ENCODE data around the gene CAMSAP3.

Gene CAMSAP3

GRCh38 chr19:7612282-7613274 lies 16.9 kb downstream of the CAMSAP3 start:
- no peaks in the 10 kb centered on the region for H3K27me3 Mint-ChIP-seq (ENCODE audit: low read depth)
- no peaks in the 10 kb centered on the region for H3K36me3 Mint-ChIP-seq (ENCODE audit: low read depth)
- no peak overlapping the region for H3K4me3 Mint-ChIP-seq
- H3K9me3 Mint-ChIP-seq: no peaks in the 10 kb centered on the region
- H3K4me1 Mint-ChIP-seq (ENCODE audit: low read depth): no peaks in the 10 kb centered on the region
- H3K27ac Mint-ChIP-seq: no peak overlapping the region

- Mint-ChIP-seq H3K27me3 (ENCODE audit: low read depth) (no peaks in the 10 kb centered on the region), H3K27ac (no peak overlapping the region), H3K9me3 (no peaks in the 10 kb centered on the region), H3K4me3 (no peak overlapping the region), H3K36me3 (ENCODE audit: low read depth) (no peaks in the 10 kb centered on the region), H3K4me1 (ENCODE audit: low read depth) (no peaks in the 10 kb centered on the region)
Observed at GRCh38 chr19:7614859-7615741, 19.4 kb downstream of the CAMSAP3 start.

GRCh38 chr19:7617172-7617571 lies 21.5 kb downstream of the CAMSAP3 start:
- H3K36me3 Mint-ChIP-seq (ENCODE audit: low read depth): peaks cover 5% of the 10 kb centered on the region
- H3K4me3 Mint-ChIP-seq: no peak overlapping the region
- no peaks in the 10 kb centered on the region for H3K9me3 Mint-ChIP-seq
- H3K4me1 Mint-ChIP-seq (ENCODE audit: low read depth): no peaks in the 10 kb centered on the region
- no peaks in the 10 kb centered on the region for H3K27me3 Mint-ChIP-seq (ENCODE audit: low read depth)
- no peak overlapping the region for H3K27ac Mint-ChIP-seq

GRCh38 chr19:7617735-7618134 lies 22.1 kb downstream of the CAMSAP3 start:
- no peaks in the 10 kb centered on the region for H3K9me3 Mint-ChIP-seq
- no peak overlapping the region for H3K27ac Mint-ChIP-seq
- no peaks in the 10 kb centered on the region for H3K4me1 Mint-ChIP-seq (ENCODE audit: low read depth)
- no peaks in the 10 kb centered on the region for H3K27me3 Mint-ChIP-seq (ENCODE audit: low read depth)
- peaks cover 6% of the 10 kb centered on the region for H3K36me3 Mint-ChIP-seq (ENCODE audit: low read depth)
- H3K4me3 Mint-ChIP-seq: no peak overlapping the region

- no peaks in the 10 kb centered on the region for H3K27me3 Mint-ChIP-seq (ENCODE audit: low read depth)
- H3K36me3 Mint-ChIP-seq (ENCODE audit: low read depth): peaks cover 11% of the 10 kb centered on the region
- no peak overlapping the region for H3K4me3 Mint-ChIP-seq
- no peaks in the 10 kb centered on the region for H3K4me1 Mint-ChIP-seq (ENCODE audit: low read depth)
- no peaks in the 10 kb centered on the region for H3K9me3 Mint-ChIP-seq
- H3K27ac Mint-ChIP-seq: no peak overlapping the region
Observed at GRCh38 chr19:7618348-7618747, 22.7 kb downstream of the CAMSAP3 start.

GRCh38 chr19:7618771-7619510 lies 23.3 kb downstream of the CAMSAP3 start:
- Mint-ChIP-seq H3K9me3 (no peaks in the 10 kb centered on the region), H3K4me3 (no peak overlapping the region), H3K27ac (no peak overlapping the region), H3K36me3 (ENCODE audit: low read depth) (peaks cover 11% of the 10 kb centered on the region), H3K4me1 (ENCODE audit: low read depth) (no peaks in the 10 kb centered on the region), H3K27me3 (ENCODE audit: low read depth) (no peaks in the 10 kb centered on the region)

- H3K4me3 Mint-ChIP-seq: no peak overlapping the region
- no peaks in the 10 kb centered on the region for H3K9me3 Mint-ChIP-seq
- no peaks in the 10 kb centered on the region for H3K27me3 Mint-ChIP-seq (ENCODE audit: low read depth)
- no peaks in the 10 kb centered on the region for H3K4me1 Mint-ChIP-seq (ENCODE audit: low read depth)
- H3K27ac Mint-ChIP-seq: no peak overlapping the region
- H3K36me3 Mint-ChIP-seq (ENCODE audit: low read depth): peaks cover 13% of the 10 kb centered on the region
Observed at GRCh38 chr19:7619671-7620441, 24.2 kb downstream of the CAMSAP3 start.

- Mint-ChIP-seq H3K9me3 (no peaks in the 10 kb centered on the region), H3K27me3 (ENCODE audit: low read depth) (no peaks in the 10 kb centered on the region), H3K4me3 (no peak overlapping the region), H3K27ac (no peak overlapping the region), H3K36me3 (ENCODE audit: low read depth) (peaks cover 15% of the 10 kb centered on the region), H3K4me1 (ENCODE audit: low read depth) (no peaks in the 10 kb centered on the region)
Observed at GRCh38 chr19:7620442-7621412, 25.1 kb downstream of the CAMSAP3 start.

- H3K27ac Mint-ChIP-seq: no peak overlapping the region
- H3K4me3 Mint-ChIP-seq: no peak overlapping the region
- H3K36me3 Mint-ChIP-seq (ENCODE audit: low read depth): peaks cover 17% of the 10 kb centered on the region
- no peaks in the 10 kb centered on the region for H3K27me3 Mint-ChIP-seq (ENCODE audit: low read depth)
- H3K4me1 Mint-ChIP-seq (ENCODE audit: low read depth): peaks cover 3% of the 10 kb centered on the region
- H3K9me3 Mint-ChIP-seq: no peaks in the 10 kb centered on the region
Observed at GRCh38 chr19:7622933-7623685, 27.4 kb downstream of the CAMSAP3 start.

GRCh38 chr19:7623725-7624603 lies 28.3 kb downstream of the CAMSAP3 start:
- no peaks in the 10 kb centered on the region for H3K9me3 Mint-ChIP-seq
- no peak overlapping the region for H3K4me3 Mint-ChIP-seq
- no peak overlapping the region for H3K27ac Mint-ChIP-seq
- H3K27me3 Mint-ChIP-seq (ENCODE audit: low read depth): no peaks in the 10 kb centered on the region
- peaks cover 17% of the 10 kb centered on the region for H3K36me3 Mint-ChIP-seq (ENCODE audit: low read depth)
- peaks cover 11% of the 10 kb centered on the region for H3K4me1 Mint-ChIP-seq (ENCODE audit: low read depth)

GRCh38 chr19:7624810-7625209 lies 29.1 kb downstream of the CAMSAP3 start:
- Mint-ChIP-seq H3K27ac (no peak overlapping the region), H3K4me1 (ENCODE audit: low read depth) (peaks cover 19% of the 10 kb centered on the region), H3K9me3 (no peaks in the 10 kb centered on the region), H3K4me3 (no peak overlapping the region), H3K27me3 (ENCODE audit: low read depth) (no peaks in the 10 kb centered on the region), H3K36me3 (ENCODE audit: low read depth) (peaks cover 25% of the 10 kb centered on the region)

Measured in T-helper 1 cell treated with Interleukin-12 subunit alpha and Interleukin-12 subunit beta and Interleukin-4 antibody, amounts not matched to agents 30 μg/mL and 1 μg/mL, for 36 hours (primary cell).